ENCODE data around the gene NYAP1.
"Not testable (repeated sequence)": the region's sequence is repeated elsewhere in the genome, so short reads cannot be mapped to it uniquely, and the experiment has no call there.

The NYAP1 gene

DNA sequence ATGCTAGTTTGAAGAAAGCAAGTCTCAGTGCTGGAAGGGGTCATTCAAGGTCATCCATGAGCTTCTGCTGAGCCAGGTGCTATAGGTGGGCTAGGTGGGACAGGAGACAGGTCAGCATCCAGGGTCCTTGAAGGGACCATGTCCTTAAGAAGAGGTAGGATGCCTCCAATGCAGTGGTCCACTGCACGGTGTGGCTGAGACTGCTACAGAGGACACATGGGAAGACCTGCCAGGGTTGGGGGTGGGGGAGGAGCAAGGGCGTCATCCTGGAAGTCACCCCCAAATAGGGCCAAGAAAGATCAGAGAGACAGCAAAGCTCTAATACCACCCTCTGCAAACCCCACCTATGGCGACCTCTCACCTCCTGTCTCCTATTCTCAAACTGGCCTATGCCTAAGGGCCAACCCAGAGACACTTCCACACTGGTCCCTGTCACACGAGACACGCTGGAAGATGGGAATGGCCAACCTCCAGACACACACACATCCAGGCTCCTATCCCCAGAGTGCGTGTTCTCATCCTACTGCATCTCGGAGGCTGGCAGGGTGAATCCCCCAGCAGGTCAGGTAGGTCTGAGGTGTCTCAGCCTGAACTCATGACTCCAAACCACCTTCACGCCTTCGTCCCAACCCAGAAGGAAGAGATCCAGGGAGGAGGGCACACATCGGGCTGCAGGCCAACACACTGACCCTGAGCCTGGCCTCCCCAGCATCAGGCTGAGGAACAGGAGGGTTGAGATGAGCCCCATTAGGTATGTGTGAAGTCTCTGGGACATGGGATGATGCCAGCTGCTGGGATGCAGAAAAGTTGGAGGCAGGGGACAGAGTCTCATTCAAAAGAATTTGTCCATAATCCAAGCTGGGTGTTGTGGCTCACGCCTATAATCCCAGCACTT, 41.8 kb upstream of the NYAP1 start:
- H3K4me3 ChIP-seq (ENCODE audit: low read depth, low read length), result no peak overlapping the region
- TF ChIP-seq, protein P1, sequence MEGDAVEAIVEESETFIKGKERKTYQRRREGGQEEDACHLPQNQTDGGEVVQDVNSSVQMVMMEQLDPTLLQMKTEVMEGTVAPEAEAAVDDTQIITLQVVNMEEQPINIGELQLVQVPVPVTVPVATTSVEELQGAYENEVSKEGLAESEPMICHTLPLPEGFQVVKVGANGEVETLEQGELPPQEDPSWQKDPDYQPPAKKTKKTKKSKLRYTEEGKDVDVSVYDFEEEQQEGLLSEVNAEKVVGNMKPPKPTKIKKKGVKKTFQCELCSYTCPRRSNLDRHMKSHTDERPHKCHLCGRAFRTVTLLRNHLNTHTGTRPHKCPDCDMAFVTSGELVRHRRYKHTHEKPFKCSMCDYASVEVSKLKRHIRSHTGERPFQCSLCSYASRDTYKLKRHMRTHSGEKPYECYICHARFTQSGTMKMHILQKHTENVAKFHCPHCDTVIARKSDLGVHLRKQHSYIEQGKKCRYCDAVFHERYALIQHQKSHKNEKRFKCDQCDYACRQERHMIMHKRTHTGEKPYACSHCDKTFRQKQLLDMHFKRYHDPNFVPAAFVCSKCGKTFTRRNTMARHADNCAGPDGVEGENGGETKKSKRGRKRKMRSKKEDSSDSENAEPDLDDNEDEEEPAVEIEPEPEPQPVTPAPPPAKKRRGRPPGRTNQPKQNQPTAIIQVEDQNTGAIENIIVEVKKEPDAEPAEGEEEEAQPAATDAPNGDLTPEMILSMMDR (IDR thresholded peaks at IDR 0.05; ENCODE audit: low read depth, low read length), result no peak

DNA sequence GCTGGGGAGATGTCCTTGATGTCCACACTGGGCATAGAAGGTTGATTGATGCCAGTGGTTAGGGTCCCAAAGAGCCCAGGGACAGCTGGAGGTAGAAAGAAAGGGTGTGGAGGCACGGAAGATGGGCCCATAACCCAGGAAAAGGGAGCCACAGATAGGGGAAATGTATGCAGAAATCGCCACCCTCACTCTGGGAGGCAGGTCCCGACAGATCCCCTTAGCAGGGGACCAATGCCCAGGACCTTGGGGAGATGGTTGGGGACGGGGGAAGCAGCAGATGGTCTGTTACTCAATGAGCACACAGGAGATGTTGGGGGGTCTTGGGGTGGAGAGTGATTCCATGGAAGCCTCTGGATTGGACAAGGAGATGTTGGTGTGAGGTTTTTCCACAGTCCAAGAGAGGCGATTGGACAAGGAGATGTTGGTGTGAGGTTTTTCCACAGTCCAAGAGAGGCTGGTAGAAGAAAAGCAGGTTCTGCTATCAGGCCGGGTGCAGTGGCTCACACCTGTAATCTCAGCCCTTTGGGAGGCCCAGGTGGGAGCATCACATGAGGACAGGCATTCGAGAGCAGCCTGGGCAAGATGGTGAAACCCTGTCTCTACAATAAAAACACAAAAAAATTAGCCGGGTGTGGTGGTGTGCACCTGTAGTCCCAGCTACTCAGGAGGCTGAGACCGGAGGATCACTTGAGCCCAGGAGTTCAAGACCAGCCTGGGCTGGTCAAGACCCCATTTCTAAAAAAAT, 40.5 kb upstream of the NYAP1 start:
- no peak overlapping the region for H3K4me3 ChIP-seq (ENCODE audit: low read depth, low read length)
- TF ChIP-seq, protein P1 (IDR thresholded peaks at IDR 0.05; ENCODE audit: low read depth, low read length), result no peak

DNA sequence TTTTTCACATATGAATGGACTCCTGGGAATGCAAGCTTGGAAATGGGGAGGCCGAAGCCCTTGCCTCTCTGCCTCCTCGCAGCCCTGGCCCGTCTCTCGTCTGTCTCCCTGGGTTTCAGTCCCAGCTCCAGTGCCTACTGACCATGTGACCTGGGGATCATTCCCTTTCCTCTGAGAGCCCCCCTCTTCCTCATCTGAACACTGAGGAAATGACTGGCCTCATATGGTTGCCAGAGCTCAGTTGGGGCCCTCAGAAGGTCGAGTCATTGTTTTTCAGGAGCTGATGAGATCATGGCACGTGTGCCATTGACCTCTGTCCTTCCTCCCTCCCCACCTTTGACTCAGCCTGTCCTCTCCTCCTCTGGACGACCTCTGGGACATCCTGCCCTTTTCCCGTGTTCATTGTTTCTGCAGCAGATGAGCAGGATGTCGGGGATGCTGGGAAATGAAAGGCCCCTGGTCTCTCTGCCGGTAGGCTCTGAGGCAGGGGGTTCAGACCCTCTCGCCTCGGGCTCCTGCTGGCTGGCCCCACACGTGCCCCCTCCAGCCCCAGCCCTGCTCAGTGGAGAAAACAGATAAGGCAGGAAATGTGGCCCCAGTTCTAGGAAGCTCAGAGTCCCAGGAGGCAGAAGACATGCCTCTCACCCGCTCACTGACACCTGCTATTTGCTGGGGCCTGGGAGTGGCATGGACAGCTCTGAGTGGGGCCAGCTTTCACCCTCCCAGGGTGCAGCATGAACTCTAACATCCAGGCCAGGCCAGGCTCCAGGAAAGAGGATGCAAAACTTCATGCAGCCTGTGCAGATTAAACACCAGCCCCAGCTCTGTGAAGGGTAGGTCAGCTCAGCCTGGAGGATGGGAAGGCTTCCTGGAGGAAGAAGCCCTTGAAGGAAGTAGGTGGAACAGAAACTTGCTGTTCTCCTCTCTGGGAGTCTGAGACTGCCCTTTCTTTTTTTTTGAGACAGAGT, 39.1 kb upstream of the NYAP1 start:
- H3K4me3 ChIP-seq (ENCODE audit: low read depth, low read length), result no peak overlapping the region
- TF ChIP-seq, protein P1 (IDR thresholded peaks at IDR 0.05; ENCODE audit: low read depth, low read length), result no peak

DNA sequence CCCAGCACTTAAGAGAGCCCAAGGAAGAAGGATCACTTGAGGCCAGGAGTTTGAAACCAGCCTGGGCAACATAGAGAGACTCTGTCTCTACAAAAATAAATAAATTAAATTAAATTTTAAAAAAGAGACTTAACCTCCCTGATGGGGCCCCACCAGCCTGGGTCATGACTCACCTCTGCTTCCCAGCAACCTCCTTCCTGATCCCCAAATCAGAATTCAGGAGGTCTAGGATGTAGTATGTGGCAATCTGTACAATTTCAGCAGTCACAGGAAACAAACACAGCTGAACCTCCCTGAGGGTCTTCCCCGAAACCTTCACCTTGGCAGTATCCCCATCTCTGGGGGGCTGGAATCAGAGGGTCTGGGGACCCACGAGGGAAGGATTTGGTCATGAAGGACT, 37.7 kb upstream of the NYAP1 start:
- TF ChIP-seq, protein P1 (IDR thresholded peaks at IDR 0.05; ENCODE audit: low read depth, low read length), result no peak
- H3K4me3 ChIP-seq (ENCODE audit: low read depth, low read length), result no peak overlapping the region

DNA sequence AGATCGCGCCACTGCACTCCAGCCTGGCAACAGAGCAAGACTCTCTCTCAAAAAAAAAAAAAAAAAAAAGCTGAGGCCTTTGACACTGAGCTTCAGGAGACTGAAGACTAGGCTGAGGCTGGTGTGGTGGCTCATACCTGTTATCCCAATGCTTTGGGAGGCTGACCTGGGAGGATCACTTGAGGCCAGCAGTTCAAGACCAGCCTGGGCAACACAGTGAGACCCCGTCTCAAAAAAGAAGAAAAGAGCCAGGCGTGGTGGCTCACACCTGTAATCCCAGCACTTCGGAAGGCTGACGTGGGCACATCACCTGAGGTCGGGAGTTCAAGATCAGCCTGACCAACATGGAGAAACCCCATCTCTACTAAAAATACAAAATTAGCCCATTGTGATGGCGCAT, 36.4 kb upstream of the NYAP1 start:
- H3K4me3 ChIP-seq (ENCODE audit: low read depth, low read length), result not testable (repeated sequence)

DNA sequence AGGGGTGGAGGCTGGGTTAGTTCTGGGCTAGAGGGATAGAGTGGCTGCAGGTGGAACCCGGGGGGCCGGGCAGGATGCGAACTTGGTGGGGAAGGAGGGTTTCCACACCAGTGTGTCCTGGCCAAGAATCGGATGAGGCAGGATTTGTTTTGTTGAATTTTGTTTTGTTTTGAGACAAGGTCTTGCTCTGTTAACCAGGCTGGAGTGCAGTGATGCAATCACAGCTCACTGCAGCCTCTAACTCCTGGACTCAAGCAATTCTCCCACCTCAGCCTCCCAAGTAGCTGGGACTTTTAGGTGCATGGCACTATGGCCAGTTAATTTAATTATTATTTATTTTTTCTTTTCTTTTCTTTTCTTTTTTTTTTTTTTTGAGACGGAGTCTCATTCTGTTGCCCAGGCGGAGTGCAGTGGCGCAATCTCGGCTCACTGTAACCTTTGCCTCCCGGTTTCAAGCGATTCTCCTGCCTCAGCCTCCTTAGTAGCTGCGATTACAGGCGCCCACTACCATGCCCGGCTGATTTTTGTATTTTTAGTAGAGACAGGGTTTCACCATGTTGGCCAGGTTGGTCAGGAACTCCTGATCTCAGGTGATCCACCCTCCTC, 34.4 kb upstream of the NYAP1 start:
- TF ChIP-seq, protein P1 (IDR thresholded peaks at IDR 0.05; ENCODE audit: low read depth, low read length), result no peak
- H3K4me3 ChIP-seq (ENCODE audit: low read depth, low read length), result no peak overlapping the region

DNA sequence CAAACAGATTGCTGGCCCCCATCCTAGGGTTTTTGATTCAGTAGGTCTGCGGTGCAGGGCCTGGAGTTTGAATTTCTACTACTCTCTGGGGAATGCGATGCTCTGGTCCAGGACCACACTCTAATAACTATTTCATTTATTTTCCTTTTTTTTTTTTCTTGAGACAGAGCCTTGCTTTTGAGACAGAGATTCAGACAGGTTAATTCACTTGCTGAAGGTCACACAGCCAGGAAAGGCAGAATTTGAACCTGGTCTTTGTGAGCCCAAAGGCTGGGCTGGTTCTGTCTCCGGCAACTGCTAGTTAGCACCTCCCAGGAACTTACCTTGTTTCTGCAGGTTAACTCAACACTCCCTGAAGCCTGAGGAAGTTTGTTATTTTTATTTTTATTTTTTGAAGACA, 31.2 kb upstream of the NYAP1 start:
- TF ChIP-seq, protein P1 (IDR thresholded peaks at IDR 0.05; ENCODE audit: low read depth, low read length), result no peak
- no peak overlapping the region for H3K4me3 ChIP-seq (ENCODE audit: low read depth, low read length)

DNA sequence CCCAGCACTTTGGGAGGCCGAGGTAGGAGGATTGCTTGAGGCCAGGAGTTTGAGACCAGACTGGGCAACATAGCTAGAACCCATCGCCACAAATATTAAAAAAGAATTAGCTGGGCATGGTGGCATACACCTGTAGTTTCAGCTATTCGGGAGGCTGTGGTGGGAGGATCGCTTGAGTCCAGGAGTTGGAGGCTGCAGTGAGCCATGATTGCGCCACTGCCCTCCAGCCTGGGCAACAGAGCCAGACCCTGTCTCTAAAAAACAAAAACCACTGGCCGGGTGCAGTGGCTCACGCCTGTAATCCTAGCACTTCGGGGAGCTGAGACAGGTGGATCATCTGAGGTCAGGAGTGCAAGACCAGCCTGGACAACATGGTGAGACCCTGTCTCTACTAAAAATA, 29.9 kb upstream of the NYAP1 start:
- not testable (repeated sequence) for H3K4me3 ChIP-seq (ENCODE audit: low read depth, low read length)
